Activated naive CD4-positive, alpha-beta T cell treated with anti-CD3 and anti-CD28 coated beads, Interleukin-2, amount 50 U/mL, for 72 hours (primary cell): ENCODE measurements around the gene USP8. TPM values are rescaled to one million over a fixed set of nuclear protein-coding genes. Genes with fewer than 3 reads are reported as not detected.
"Not testable (repeated sequence)": the region's sequence is repeated elsewhere in the genome, so short reads cannot be mapped to it uniquely, and the experiment has no call there.

ENCODE experiments used
- ATAC-seq, 2 donors: fragments of 150-1000 bp; cut with Tn5 transposase; 2 replicates each; pipeline ENCODE4 v1.10.0; 2021; ENCODE audit warnings: mild to moderate bottlenecking in 2 of 2, moderate library complexity in 2 of 2
- DNase-seq, 2 donors: peaks; one replicate each; pipeline ENCODE4 v3.0.0; 2021 to 2022; ENCODE audit warnings: low spot score in 2 of 2
- H3K27ac Mint-ChIP-seq, 2 donors: one replicate each; pipeline ENCODE4 v1.8.0; 2022; ENCODE audit warnings: mild to moderate bottlenecking in 2 of 2, mixed read lengths in 2 of 2
- H3K36me3 Mint-ChIP-seq, 2 donors: one replicate each; pipeline ENCODE4 v1.8.0; 2022; ENCODE audit warnings: mixed read lengths in 2 of 2
- H3K9me3 Mint-ChIP-seq, 2 donors: one replicate each; pipeline ENCODE4 v1.8.0; 2022; ENCODE audit warnings: mixed read lengths in 2 of 2
- total RNA-seq, 2 donors: library from RNA; stranded (reverse); gene quantifications; one replicate each; pipeline ENCODE4 v1.2.3, GENCODE V29; 2022

USP8 gene
- total RNA-seq, 2 donors from 2014 or later: 58.6 to 59.6 TPM

- no peak overlapping the region for H3K27ac Mint-ChIP-seq
- H3K9me3 Mint-ChIP-seq: no peaks in the 10 kb centered on the region
- peaks cover 9 to 20% of the 10 kb centered on the region in 2 donors for H3K36me3 Mint-ChIP-seq
- DNase-seq (no peak), ATAC-seq (no peak)
These were observed 2.2 kb downstream of the USP8 start for GRCh38 chr15:50426428-50426827.

GRCh38 chr15:50431204-50431603 is 7.0 kb downstream of the USP8 start:
- Mint-ChIP-seq H3K9me3 (no peaks in the 10 kb centered on the region), H3K36me3 (peaks cover 4 to 24% of the 10 kb centered on the region in 2 donors), H3K27ac (no peak overlapping the region)
- DNase-seq: no peak
- no peak for ATAC-seq

GRCh38 chr15:50432230-50432629 is 8.0 kb downstream of the USP8 start:
- DNase-seq (no peak), ATAC-seq (no peak)
- Mint-ChIP-seq H3K36me3 (peaks cover 4 to 14% of the 10 kb centered on the region in 2 donors), H3K9me3 (no peaks in the 10 kb centered on the region), H3K27ac (no peak overlapping the region)

GRCh38 chr15:50435772-50436171 is 11.6 kb downstream of the USP8 start:
- DNase-seq (no peak), ATAC-seq (no peak)
- H3K27ac Mint-ChIP-seq: no peak overlapping the region
- H3K36me3 Mint-ChIP-seq: peaks cover 4 to 14% of the 10 kb centered on the region in 2 donors
- H3K9me3 Mint-ChIP-seq: no peaks in the 10 kb centered on the region

- Mint-ChIP-seq H3K27ac (no peak overlapping the region), H3K36me3 (peaks cover 0 to 5% of the 10 kb centered on the region in 2 donors), H3K9me3 (no peaks in the 10 kb centered on the region)
- ATAC-seq (no peak), DNase-seq (no peak)
These were observed 14.0 kb downstream of the USP8 start for GRCh38 chr15:50438251-50438650.

- H3K9me3 Mint-ChIP-seq: no peaks in the 10 kb centered on the region
- ATAC-seq: no peak
- DNase-seq: no peak
- H3K27ac Mint-ChIP-seq: no peak overlapping the region
- peaks cover 0 to 4% of the 10 kb centered on the region in 2 donors for H3K36me3 Mint-ChIP-seq
These were observed 16.7 kb downstream of the USP8 start for GRCh38 chr15:50440932-50441331.

- ATAC-seq: no peak
- peaks cover 5 to 14% of the 10 kb centered on the region in 2 donors for H3K36me3 Mint-ChIP-seq
- DNase-seq: no peak
- H3K27ac Mint-ChIP-seq: no peak overlapping the region
- no peaks in the 10 kb centered on the region for H3K9me3 Mint-ChIP-seq
These were observed 28.7 kb downstream of the USP8 start for GRCh38 chr15:50452927-50453326.

- ATAC-seq (no peak), DNase-seq (no peak)
- H3K9me3 Mint-ChIP-seq: no peaks in the 10 kb centered on the region
- no peak overlapping the region for H3K27ac Mint-ChIP-seq
- peaks cover 10 to 26% of the 10 kb centered on the region in 2 donors for H3K36me3 Mint-ChIP-seq
These were observed 34.3 kb downstream of the USP8 start for GRCh38 chr15:50458348-50459112.

- Mint-ChIP-seq H3K9me3 (no peaks in the 10 kb centered on the region), H3K36me3 (peaks cover 3 to 29% of the 10 kb centered on the region in 2 donors), H3K27ac (peak overlapping the region in 1 of 2 donors; percentile 73)
- ATAC-seq: peak; percentile 36 to 89
- DNase-seq: no peak
These were observed 39.5 kb downstream of the USP8 start for GRCh38 chr15:50463423-50464358.

- Mint-ChIP-seq H3K27ac (no peak overlapping the region), H3K36me3 (peaks cover 0 to 17% of the 10 kb centered on the region in 2 donors), H3K9me3 (no peaks in the 10 kb centered on the region)
- ATAC-seq (no peak), DNase-seq (no peak)
These were observed 46.9 kb downstream of the USP8 start for GRCh38 chr15:50471072-50471471.

GRCh38 chr15:50476143-50476542 is 51.9 kb downstream of the USP8 start:
- no peak for DNase-seq
- Mint-ChIP-seq H3K9me3 (no peaks in the 10 kb centered on the region), H3K27ac (no peak overlapping the region), H3K36me3 (peaks cover 7 to 13% of the 10 kb centered on the region in 2 donors)
- ATAC-seq: no peak

- DNase-seq: no peak
- Mint-ChIP-seq H3K9me3 (no peaks in the 10 kb centered on the region), H3K27ac (no peak overlapping the region), H3K36me3 (peaks cover 14 to 35% of the 10 kb centered on the region in 2 donors)
- ATAC-seq: peak; percentile 43 to 49
These were observed 60.6 kb downstream of the USP8 start for GRCh38 chr15:50484781-50485180.

GRCh38 chr15:50485389-50485788 is 61.2 kb downstream of the USP8 start:
- H3K36me3 Mint-ChIP-seq: peaks cover 14 to 35% of the 10 kb centered on the region in 2 donors
- ATAC-seq: no peak

GRCh38 chr15:50487287-50487686 is 63.1 kb downstream of the USP8 start:
- H3K36me3 Mint-ChIP-seq: peaks cover 0 to 28% of the 10 kb centered on the region in 2 donors

More at GRCh38 chr15:50485389-50485788, 61.2 kb downstream of the USP8 start:
- no peak for DNase-seq
- Mint-ChIP-seq H3K9me3 (no peaks in the 10 kb centered on the region), H3K27ac (no peak overlapping the region)

GRCh38 chr15:50493625-50494024 is 69.4 kb downstream of the USP8 start:
- ATAC-seq: no peak
- H3K36me3 Mint-ChIP-seq: peaks cover 0 to 4% of the 10 kb centered on the region in 2 donors
- DNase-seq: no peak
- H3K9me3 Mint-ChIP-seq: no peaks in the 10 kb centered on the region
- no peak overlapping the region for H3K27ac Mint-ChIP-seq

More at GRCh38 chr15:50487287-50487686, 63.1 kb downstream of the USP8 start:
- ATAC-seq (peak; percentile 82 to 90), DNase-seq (no peak)
- Mint-ChIP-seq H3K27ac (peak overlapping the region in 1 of 2 donors; percentile 35), H3K9me3 (no peaks in the 10 kb centered on the region)

GRCh38 chr15:50494547-50494946 is 70.3 kb downstream of the USP8 start:
- H3K36me3 Mint-ChIP-seq, H3K27ac Mint-ChIP-seq, ATAC-seq, DNase-seq, H3K9me3 Mint-ChIP-seq: not testable (repeated sequence)

- ATAC-seq: peak in 1 of 2 donors; percentile 24
- H3K9me3 Mint-ChIP-seq: no peaks in the 10 kb centered on the region
- DNase-seq: no peak
- H3K36me3 Mint-ChIP-seq: peaks cover 0 to 4% of the 10 kb centered on the region in 2 donors
- H3K27ac Mint-ChIP-seq: no peak overlapping the region
These were observed 72.5 kb downstream of the USP8 start for GRCh38 chr15:50496692-50497091.
